ENCODE measurements around the gene EPB41L4A. TPM values are rescaled to one million over a fixed set of nuclear protein-coding genes. Genes with fewer than 3 reads are reported as not detected.

Gene EPB41L4A
- total RNA-seq, 2 donors from 2014 or later: 7.7 to 9.9 TPM

DNA sequence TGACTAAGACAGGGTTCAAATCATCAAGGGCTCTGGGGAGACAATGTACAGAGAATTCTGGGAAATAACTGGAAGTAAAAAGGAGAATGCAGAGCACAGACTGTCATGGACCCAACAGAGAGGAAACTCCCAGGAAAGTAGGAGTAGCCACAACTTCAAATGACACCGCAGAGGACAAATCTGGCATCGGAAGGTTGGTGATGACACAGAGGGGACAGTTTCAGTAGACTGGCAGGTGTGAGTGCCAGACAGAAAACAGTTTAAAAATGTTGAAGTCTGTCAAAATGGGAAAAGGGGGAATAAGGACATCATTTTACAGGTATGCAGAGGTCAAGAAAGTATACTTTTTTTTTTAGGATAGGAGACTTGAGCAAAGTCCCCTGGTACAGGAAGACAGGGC is 70.2 kb downstream of the EPB41L4A start:
- Histone ChIP-seq H3K4me3 (ENCODE audit: low read length) (no peak overlapping the region), H3K27me3 (ENCODE audit: control insufficient read depth, insufficient read depth, low read length, poor library complexity, severe bottlenecking) (no peaks in the 10 kb centered on the region), H3K27ac (ENCODE audit: low read depth, low read length) (no peak overlapping the region), H3K9ac (ENCODE audit: extremely low read depth, low read length, poor library complexity, severe bottlenecking) (no peak overlapping the region), H3K36me3 (ENCODE audit: control insufficient read depth, insufficient read depth, low read length) (no peaks in the 10 kb centered on the region), H3K4me1 (ENCODE audit: control insufficient read depth, insufficient read depth, low read length) (peaks cover 2% of the 10 kb centered on the region), H3K9me3 (ENCODE audit: control insufficient read depth, low read length) (no peaks in the 10 kb centered on the region)
- Mint-ChIP-seq H3K27me3 (ENCODE audit: insufficient read depth) (no peaks in the 10 kb centered on the region), H3K9me3 (no peaks in the 10 kb centered on the region), H3K4me3 (no peak overlapping the region), H3K27ac (no peak overlapping the region), H3K4me1 (no peaks in the 10 kb centered on the region), H3K36me3 (ENCODE audit: low read depth) (no peaks in the 10 kb centered on the region)
- WGBS, 2 experiments (ENCODE audit: insufficient coverage in 1 of 2, insufficient read length in 1 of 2): 88 to 92% methylated on average over 2 of the region's 2 CpGs
- TF ChIP-seq, protein P1, sequence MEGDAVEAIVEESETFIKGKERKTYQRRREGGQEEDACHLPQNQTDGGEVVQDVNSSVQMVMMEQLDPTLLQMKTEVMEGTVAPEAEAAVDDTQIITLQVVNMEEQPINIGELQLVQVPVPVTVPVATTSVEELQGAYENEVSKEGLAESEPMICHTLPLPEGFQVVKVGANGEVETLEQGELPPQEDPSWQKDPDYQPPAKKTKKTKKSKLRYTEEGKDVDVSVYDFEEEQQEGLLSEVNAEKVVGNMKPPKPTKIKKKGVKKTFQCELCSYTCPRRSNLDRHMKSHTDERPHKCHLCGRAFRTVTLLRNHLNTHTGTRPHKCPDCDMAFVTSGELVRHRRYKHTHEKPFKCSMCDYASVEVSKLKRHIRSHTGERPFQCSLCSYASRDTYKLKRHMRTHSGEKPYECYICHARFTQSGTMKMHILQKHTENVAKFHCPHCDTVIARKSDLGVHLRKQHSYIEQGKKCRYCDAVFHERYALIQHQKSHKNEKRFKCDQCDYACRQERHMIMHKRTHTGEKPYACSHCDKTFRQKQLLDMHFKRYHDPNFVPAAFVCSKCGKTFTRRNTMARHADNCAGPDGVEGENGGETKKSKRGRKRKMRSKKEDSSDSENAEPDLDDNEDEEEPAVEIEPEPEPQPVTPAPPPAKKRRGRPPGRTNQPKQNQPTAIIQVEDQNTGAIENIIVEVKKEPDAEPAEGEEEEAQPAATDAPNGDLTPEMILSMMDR (conservative IDR thresholded peaks at IDR 0.05): no peak
- DNase-seq: no peak

DNA sequence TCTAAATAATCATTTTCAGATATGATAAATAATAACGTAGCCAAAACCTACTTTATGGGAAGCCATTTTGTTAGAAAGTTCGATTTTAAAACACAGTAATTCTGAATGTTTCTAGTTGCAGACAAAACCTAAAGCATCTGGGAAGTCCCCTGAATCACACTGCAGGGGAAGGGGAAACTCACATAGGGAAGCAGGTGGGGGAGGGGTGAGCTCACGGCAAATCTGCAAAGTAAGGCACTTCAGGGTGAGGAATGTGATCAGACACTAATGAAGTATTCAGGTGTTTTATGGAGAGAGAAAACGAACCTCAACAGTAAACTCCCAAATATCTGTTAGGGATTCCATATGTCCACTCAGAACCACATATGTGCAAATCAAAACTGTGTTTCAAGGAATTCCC is 70.7 kb downstream of the EPB41L4A start:
- H3K27ac ChIP-seq (ENCODE audit: low read depth, low read length): no peak overlapping the region
- H3K27me3 ChIP-seq (ENCODE audit: control insufficient read depth, insufficient read depth, low read length, poor library complexity, severe bottlenecking): no peaks in the 10 kb centered on the region
- no peak for DNase-seq
- Mint-ChIP-seq H3K36me3 (ENCODE audit: low read depth) (no peaks in the 10 kb centered on the region), H3K9me3 (no peaks in the 10 kb centered on the region), H3K4me3 (no peak overlapping the region), H3K27ac (no peak overlapping the region), H3K4me1 (no peaks in the 10 kb centered on the region), H3K27me3 (ENCODE audit: insufficient read depth) (no peaks in the 10 kb centered on the region)
- no peak overlapping the region for H3K9ac ChIP-seq (ENCODE audit: extremely low read depth, low read length, poor library complexity, severe bottlenecking)
- H3K36me3 ChIP-seq (ENCODE audit: control insufficient read depth, insufficient read depth, low read length): no peaks in the 10 kb centered on the region
- 33 to 53% methylated on average over 1 to 4 of the region's 4 CpGs for WGBS, 2 experiments (ENCODE audit: insufficient coverage in 1 of 2, insufficient read length in 1 of 2)
- H3K9me3 ChIP-seq (ENCODE audit: control insufficient read depth, low read length): no peaks in the 10 kb centered on the region
- no peak overlapping the region for H3K4me3 ChIP-seq (ENCODE audit: low read length)
- H3K4me1 ChIP-seq (ENCODE audit: control insufficient read depth, insufficient read depth, low read length): peaks cover 2% of the 10 kb centered on the region
- TF ChIP-seq, protein P1 (conservative IDR thresholded peaks at IDR 0.05): no peak

DNA sequence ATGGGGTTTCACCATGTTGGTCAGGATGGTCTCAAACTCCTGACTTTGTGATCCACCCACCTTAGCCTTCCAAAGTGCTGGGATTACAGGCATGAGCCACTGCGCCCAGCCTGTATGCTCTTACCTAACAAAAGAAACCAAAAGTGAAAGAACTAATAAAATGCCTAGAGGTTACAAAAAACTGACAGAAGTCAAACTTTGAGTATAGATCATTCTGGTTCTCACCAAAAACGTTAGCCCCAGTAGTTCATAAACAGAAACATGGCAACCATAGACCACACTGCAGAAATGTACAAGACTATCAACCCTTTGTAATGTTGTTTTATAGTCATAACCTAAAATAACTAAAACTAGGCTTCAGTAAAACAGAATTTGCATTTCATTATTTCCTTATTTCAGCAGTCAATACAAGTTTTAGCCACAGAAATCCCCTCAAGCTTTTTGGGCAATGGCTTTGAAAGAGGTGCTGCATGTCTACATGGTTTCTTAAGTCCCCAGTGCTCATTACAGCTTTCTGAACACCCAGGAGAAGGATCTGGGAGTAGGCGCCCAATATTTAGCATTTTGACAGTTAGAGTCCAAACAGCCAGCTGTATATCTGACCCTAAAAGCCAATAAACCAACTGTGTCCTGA is 72.5 kb downstream of the EPB41L4A start:
- Mint-ChIP-seq H3K4me3 (no peak overlapping the region), H3K36me3 (ENCODE audit: low read depth) (no peaks in the 10 kb centered on the region), H3K27me3 (ENCODE audit: insufficient read depth) (peaks cover 3% of the 10 kb centered on the region), H3K9me3 (no peaks in the 10 kb centered on the region), H3K4me1 (peaks cover 4% of the 10 kb centered on the region), H3K27ac (no peak overlapping the region)
- H3K4me1 ChIP-seq (ENCODE audit: control insufficient read depth, insufficient read depth, low read length): peaks cover 9% of the 10 kb centered on the region
- no peak for DNase-seq
- H3K27me3 ChIP-seq (ENCODE audit: control insufficient read depth, insufficient read depth, low read length, poor library complexity, severe bottlenecking): no peaks in the 10 kb centered on the region
- H3K9me3 ChIP-seq (ENCODE audit: control insufficient read depth, low read length): no peaks in the 10 kb centered on the region
- H3K4me3 ChIP-seq (ENCODE audit: low read length): no peak overlapping the region
- H3K9ac ChIP-seq (ENCODE audit: extremely low read depth, low read length, poor library complexity, severe bottlenecking): no peak overlapping the region
- TF ChIP-seq, protein P1 (conservative IDR thresholded peaks at IDR 0.05): no peak
- H3K27ac ChIP-seq (ENCODE audit: low read depth, low read length): no peak overlapping the region
- WGBS, 2 experiments (ENCODE audit: insufficient coverage in 1 of 2, insufficient read length in 1 of 2): 45 to 61% methylated on average over 2 to 3 of the region's 3 CpGs
- H3K36me3 ChIP-seq (ENCODE audit: control insufficient read depth, insufficient read depth, low read length): no peaks in the 10 kb centered on the region

Data from endodermal cell (in vitro differentiated cells).